ENCODE measurements around the gene ZMYND8.

Gene ZMYND8

DNA sequence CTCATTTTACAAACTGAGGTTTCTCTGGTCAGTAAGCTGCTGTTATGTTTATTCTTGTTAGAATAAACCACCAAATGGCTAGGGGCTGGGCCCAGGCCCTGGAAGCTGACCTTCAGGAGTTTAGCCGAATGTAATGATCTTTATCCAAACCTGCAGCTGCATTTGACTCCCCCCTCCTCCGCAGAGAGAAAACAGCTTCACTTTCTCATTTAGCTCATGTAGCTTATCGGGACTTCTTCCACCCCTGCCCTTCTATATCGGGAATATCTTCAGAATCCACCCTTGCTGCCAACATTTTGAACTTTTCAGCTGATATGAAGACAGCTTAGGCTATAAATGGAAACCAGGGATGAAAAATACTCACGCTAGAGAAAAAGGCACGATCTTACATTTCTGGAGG, 102.6 kb downstream of the ZMYND8 start:
- no peak for TF ChIP-seq TAF1 (IDR thresholded peaks at IDR 0.05; ENCODE audit: borderline replicate concordance, insufficient read depth, low read length)
- TF ChIP-seq, protein P1, sequence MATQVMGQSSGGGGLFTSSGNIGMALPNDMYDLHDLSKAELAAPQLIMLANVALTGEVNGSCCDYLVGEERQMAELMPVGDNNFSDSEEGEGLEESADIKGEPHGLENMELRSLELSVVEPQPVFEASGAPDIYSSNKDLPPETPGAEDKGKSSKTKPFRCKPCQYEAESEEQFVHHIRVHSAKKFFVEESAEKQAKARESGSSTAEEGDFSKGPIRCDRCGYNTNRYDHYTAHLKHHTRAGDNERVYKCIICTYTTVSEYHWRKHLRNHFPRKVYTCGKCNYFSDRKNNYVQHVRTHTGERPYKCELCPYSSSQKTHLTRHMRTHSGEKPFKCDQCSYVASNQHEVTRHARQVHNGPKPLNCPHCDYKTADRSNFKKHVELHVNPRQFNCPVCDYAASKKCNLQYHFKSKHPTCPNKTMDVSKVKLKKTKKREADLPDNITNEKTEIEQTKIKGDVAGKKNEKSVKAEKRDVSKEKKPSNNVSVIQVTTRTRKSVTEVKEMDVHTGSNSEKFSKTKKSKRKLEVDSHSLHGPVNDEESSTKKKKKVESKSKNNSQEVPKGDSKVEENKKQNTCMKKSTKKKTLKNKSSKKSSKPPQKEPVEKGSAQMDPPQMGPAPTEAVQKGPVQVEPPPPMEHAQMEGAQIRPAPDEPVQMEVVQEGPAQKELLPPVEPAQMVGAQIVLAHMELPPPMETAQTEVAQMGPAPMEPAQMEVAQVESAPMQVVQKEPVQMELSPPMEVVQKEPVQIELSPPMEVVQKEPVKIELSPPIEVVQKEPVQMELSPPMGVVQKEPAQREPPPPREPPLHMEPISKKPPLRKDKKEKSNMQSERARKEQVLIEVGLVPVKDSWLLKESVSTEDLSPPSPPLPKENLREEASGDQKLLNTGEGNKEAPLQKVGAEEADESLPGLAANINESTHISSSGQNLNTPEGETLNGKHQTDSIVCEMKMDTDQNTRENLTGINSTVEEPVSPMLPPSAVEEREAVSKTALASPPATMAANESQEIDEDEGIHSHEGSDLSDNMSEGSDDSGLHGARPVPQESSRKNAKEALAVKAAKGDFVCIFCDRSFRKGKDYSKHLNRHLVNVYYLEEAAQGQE (IDR thresholded peaks at IDR 0.05; ENCODE audit: insufficient read depth in 1 of 2, low read depth in 2 of 2, low read length in 2 of 2), result no peak

DNA sequence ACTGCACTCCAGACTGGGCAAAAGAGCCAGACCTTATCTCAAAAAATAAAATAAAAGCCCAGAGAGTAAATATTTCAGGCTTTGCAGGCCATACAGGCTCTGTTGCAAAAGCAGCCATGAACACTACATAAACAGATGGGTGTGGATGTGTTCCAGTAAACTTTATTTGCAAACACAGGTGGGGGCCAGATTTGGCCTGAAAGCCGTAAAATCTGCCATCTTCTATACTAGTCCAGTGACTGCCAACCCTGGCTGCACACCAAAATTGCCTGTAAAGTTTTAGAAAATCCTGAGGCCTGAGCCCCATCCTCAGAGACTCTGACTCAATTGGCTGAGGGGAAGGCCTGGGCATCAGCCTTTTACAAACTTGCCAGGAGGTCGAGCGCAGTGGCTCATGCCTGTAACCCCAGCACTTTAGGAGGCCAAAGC, 103.6 kb downstream of the ZMYND8 start:
- TF ChIP-seq, protein P1 (IDR thresholded peaks at IDR 0.05; ENCODE audit: insufficient read depth in 1 of 2, low read depth in 2 of 2, low read length in 2 of 2), result no peak
- TF ChIP-seq SIN3A (IDR thresholded peaks at IDR 0.05; ENCODE audit: borderline replicate concordance, insufficient read depth, low read length) (no peak), POLR2AphosphoS5 (IDR thresholded peaks at IDR 0.05; ENCODE audit: low read depth, low read length) (no peak), FOXP2 (optimal IDR thresholded peaks at IDR 0.05; ENCODE audit: borderline replicate concordance, extremely low read depth, extremely low read length, insufficient read depth) (no peak), TAF1 (IDR thresholded peaks at IDR 0.05; ENCODE audit: borderline replicate concordance, insufficient read depth, low read length) (no peak)

DNA sequence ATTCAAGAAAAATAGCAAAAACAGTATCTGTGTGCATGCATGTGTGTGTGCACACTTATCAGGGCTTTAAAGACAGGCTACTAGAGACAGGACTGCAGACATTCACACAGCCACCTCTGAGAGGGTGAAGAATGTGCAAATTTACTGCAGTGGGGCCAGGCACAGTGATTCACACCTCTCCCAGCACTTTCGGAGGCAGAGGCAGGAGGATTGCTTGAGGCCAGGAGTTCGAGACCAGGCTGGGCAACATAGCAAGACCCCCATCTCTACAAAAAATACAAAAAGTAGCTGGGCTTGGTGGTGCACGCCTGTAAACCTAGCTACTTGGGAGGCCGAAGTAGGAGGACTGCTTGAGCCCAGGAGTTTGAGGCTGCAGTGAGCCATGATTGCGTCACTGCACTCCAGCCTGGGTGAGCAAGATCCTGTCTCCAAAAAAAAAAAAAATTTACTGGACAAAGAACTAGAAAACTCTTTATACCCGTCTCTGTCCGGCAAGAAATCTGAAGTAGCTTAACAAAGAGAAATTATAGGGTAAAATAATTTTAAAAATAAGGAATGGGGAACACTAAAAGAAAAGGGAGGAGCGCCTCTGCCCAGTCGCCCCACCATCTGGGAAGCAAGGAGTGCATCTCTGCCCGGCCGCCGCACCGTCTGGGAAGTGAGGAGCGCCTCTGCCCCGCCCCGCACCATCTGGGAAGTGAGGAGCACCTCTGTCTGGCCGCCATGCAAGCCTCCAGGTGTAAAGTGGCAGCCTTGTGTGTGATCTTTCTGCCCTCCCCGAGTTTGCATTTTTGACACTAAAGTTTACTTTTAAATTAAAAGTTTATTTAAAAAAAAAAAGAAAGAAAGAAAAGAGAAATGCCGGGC, 105.1 kb downstream of the ZMYND8 start:
- TF ChIP-seq TAF1 (IDR thresholded peaks at IDR 0.05; ENCODE audit: borderline replicate concordance, insufficient read depth, low read length), result no peak
- no peak for TF ChIP-seq SIN3A (IDR thresholded peaks at IDR 0.05; ENCODE audit: borderline replicate concordance, insufficient read depth, low read length)
- TF ChIP-seq FOXP2 (optimal IDR thresholded peaks at IDR 0.05; ENCODE audit: borderline replicate concordance, extremely low read depth, extremely low read length, insufficient read depth), result no peak
- TF ChIP-seq, protein P1 (IDR thresholded peaks at IDR 0.05; ENCODE audit: insufficient read depth in 1 of 2, low read depth in 2 of 2, low read length in 2 of 2), result no peak
- TF ChIP-seq POLR2AphosphoS5 (IDR thresholded peaks at IDR 0.05; ENCODE audit: low read depth, low read length), result no peak

GRCh38 chr20:47250360-47250759, 106.1 kb downstream of the ZMYND8 start:
- TF ChIP-seq TAF1 (IDR thresholded peaks at IDR 0.05; ENCODE audit: borderline replicate concordance, insufficient read depth, low read length) (no peak), POLR2AphosphoS5 (IDR thresholded peaks at IDR 0.05; ENCODE audit: low read depth, low read length) (no peak), SIN3A (IDR thresholded peaks at IDR 0.05; ENCODE audit: borderline replicate concordance, insufficient read depth, low read length) (no peak), FOXP2 (optimal IDR thresholded peaks at IDR 0.05; ENCODE audit: borderline replicate concordance, extremely low read depth, extremely low read length, insufficient read depth) (no peak)
- TF ChIP-seq, protein P1 (IDR thresholded peaks at IDR 0.05; ENCODE audit: insufficient read depth in 1 of 2, low read depth in 2 of 2, low read length in 2 of 2), result no peak

All from PFSK-1 (cell line).